ENCODE results near the gene RNF186. TPM values are rescaled to one million over a fixed set of nuclear protein-coding genes. Genes with fewer than 3 reads are reported as not detected.

The RNF186 gene
- polyA plus RNA-seq, 1 of the 3 experiments (the other 2 are of a cell fraction), result not detected

DNA sequence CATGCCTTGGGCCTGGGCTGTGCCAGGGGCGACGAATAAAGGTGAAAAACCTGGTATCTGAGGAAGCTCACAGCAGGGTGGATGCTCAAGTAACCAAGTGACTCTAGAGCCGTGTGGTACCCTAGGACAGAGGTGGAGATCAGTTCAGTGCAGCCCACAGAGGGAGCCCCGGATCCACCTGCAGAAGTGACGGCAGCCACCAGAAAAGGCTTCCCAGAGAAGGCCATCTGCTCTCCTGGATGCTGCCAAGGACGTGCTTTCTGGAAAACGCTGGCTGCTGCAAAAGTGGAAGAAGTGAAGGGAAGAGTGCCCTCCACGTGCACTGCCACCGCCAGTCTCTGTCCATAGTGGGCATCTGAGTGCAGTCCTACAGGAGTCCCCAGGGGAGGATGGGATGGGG lies 43.0 kb downstream of the RNF186 start:
- Histone ChIP-seq H3K9me2 (no peaks in the 10 kb centered on the region), H3K36me3 (replicated peaks in 1 of 2; ENCODE audit: control insufficient read depth in 1 of 2, insufficient read depth in 2 of 2, low read length in 1 of 2) (no peaks in the 10 kb centered on the region), H3K4me2 (no peak overlapping the region), H3K4me3 (ENCODE audit: low read depth in 2 of 2, low read length in 1 of 2) (no peak overlapping the region), H2AFZ (ENCODE audit: low read depth) (no peak overlapping the region), H4K20me1 (ENCODE audit: insufficient read depth) (no peaks in the 10 kb centered on the region), H3K27ac (ENCODE audit: low read depth in 2 of 2, low read length in 1 of 2) (no peak overlapping the region), H3K4me1 (ENCODE audit: control insufficient read depth in 1 of 2, insufficient read depth in 2 of 2, low read depth in 1 of 2, low read length in 1 of 2) (peaks cover 0 to 7% of the 10 kb centered on the region in 2 experiments; a peak in 1 of 4 replicates), H3K27me3 (ENCODE audit: insufficient read depth) (no peaks in the 10 kb centered on the region), H3K79me2 (ENCODE audit: insufficient read depth) (no peaks in the 10 kb centered on the region), H3K9me3 (no peaks in the 10 kb centered on the region), H3K9ac (no peak overlapping the region), H3F3A (replicated peaks; ENCODE audit: insufficient read depth) (no peaks in the 10 kb centered on the region)
- TF ChIP-seq RAD21 (IDR thresholded peaks at IDR 0.05; ENCODE audit: low read length) (no peak), MXI1 (IDR thresholded peaks at IDR 0.05; ENCODE audit: low read depth, low read length) (no peak), NRF1 (IDR thresholded peaks at IDR 0.05; ENCODE audit: low read depth, low read length) (no peak)
- WGBS (ENCODE audit: low lambda C conversion rate), result 83% methylated on average over 8 of the region's 9 CpGs
- no peak for DNase-seq
- ChIA-PET CTCF (interaction anchor here (1.0 to 1.3 kb wide), 2 partner anchors 11 kb away, joined by 3 to 4 read pairs; no protein-coding TSS in a partner anchor), POLR2A (no interaction called here)

DNA sequence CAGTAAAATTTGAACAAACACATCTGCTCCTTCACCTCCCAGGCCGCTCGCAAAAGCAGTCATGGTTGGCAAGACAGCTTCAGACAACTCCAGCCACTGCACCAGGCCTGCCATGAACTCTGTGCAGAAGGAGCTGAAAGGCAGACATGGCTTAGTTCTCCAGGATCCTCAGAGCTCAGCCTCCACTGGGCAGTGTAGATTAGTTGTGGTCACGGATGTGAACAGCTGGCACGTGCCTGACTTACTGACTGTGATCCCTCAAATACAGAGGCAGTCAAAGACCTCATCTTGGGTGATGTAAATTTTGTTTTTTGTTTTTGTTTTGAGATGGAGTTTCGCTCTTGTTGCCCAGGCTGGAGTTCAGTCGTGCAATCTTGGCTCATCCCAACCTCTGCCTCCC lies 43.7 kb downstream of the RNF186 start:
- Histone ChIP-seq H3K9me3 (no peaks in the 10 kb centered on the region), H3K36me3 (replicated peaks in 1 of 2; ENCODE audit: control insufficient read depth in 1 of 2, insufficient read depth in 2 of 2, low read length in 1 of 2) (no peaks in the 10 kb centered on the region), H3K4me2 (no peak overlapping the region), H3K4me3 (ENCODE audit: low read depth in 2 of 2, low read length in 1 of 2) (no peak overlapping the region), H3K27ac (ENCODE audit: low read depth in 2 of 2, low read length in 1 of 2) (no peak overlapping the region), H3K79me2 (ENCODE audit: insufficient read depth) (no peaks in the 10 kb centered on the region), H3K27me3 (ENCODE audit: insufficient read depth) (no peaks in the 10 kb centered on the region), H3K4me1 (ENCODE audit: control insufficient read depth in 1 of 2, insufficient read depth in 2 of 2, low read depth in 1 of 2, low read length in 1 of 2) (peaks cover 0 to 9% of the 10 kb centered on the region in 2 experiments; a peak in 1 of 4 replicates), H4K20me1 (ENCODE audit: insufficient read depth) (no peaks in the 10 kb centered on the region), H3F3A (replicated peaks; ENCODE audit: insufficient read depth) (no peaks in the 10 kb centered on the region), H3K9me2 (no peaks in the 10 kb centered on the region), H2AFZ (ENCODE audit: low read depth) (no peak overlapping the region), H3K9ac (no peak overlapping the region)
- TF ChIP-seq RCOR1 (IDR thresholded peaks at IDR 0.05; ENCODE audit: low read length) (no peak), JUND (IDR thresholded peaks at IDR 0.05) (no peak), MXI1 (IDR thresholded peaks at IDR 0.05; ENCODE audit: low read depth, low read length) (no peak), NRF1 (IDR thresholded peaks at IDR 0.05; ENCODE audit: low read depth, low read length) (no peak), NFIC (IDR thresholded peaks at IDR 0.05; ENCODE audit: borderline replicate concordance) (no peak), EP300 (IDR thresholded peaks at IDR 0.05; ENCODE audit: borderline replicate concordance in 1 of 2, low read depth in 1 of 2, low read length in 1 of 2) (no peak)
- TF ChIP-seq, protein P1, sequence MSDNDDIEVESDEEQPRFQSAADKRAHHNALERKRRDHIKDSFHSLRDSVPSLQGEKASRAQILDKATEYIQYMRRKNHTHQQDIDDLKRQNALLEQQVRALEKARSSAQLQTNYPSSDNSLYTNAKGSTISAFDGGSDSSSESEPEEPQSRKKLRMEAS (IDR thresholded peaks at IDR 0.05; ENCODE audit: low read depth), result no peak
- WGBS (ENCODE audit: low lambda C conversion rate), result 92% methylated on average over 4 of the region's 6 CpGs
- ChIA-PET POLR2A (no interaction called here), CTCF (interaction anchor here (1.1 to 2.4 kb wide), 4 partner anchors 10 to 60 kb away, joined by 3 to 10 read pairs (median 3); no protein-coding TSS in a partner anchor)
- no peak for DNase-seq

DNA sequence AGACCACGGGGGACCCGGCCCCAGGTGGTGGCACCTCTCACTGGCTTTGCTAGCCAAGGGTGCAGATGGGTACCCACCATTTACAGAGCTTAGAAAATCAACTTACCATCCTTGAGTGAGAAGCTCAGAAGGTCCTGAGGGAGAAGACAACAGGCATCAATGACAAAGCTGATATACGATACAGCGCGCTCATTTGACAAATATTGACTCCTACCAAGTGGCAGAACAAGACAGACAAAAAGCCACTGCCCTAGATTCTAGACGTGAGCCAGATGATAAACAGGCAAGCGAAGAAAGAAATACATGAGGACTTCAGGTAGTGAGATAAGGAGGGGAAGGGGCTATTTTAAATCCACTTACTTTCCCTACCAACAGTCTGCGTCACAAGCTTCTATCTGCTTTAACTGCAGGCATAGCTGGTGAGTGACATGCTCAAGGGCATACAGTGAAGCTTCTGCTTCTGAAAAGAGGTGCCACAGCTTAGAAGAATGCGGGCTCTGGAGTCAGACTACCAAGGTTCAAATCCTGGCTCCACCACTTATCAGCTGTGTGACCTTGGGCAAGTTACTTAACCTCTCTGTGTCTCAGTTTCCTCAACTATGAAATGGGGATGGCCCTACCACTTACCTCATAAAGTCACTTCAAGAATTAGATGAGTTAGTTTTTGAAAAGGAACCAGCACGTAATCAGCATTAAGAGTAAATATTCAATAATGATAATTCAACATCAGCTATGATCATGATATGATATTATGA lies 44.5 kb downstream of the RNF186 start:
- peaks cover 6% of the 10 kb centered on the region for H3F3A ChIP-seq (replicated peaks; ENCODE audit: insufficient read depth)
- no peak overlapping the region for H3K4me3 ChIP-seq (ENCODE audit: low read depth in 2 of 2, low read length in 1 of 2)
- ChIA-PET POLR2A (no interaction called here), CTCF (interaction anchor here (1.1 to 2.4 kb wide), 5 partner anchors 9 to 107 kb away, joined by 3 to 10 read pairs (median 3); no protein-coding TSS in a partner anchor)
- no peaks in the 10 kb centered on the region for H3K9me2 ChIP-seq
- no peak overlapping the region for H2AFZ ChIP-seq (ENCODE audit: low read depth)
- peaks cover 0 to 16% of the 10 kb centered on the region in 2 experiments; a peak in 1 of 4 replicates for H3K4me1 ChIP-seq (ENCODE audit: control insufficient read depth in 1 of 2, insufficient read depth in 2 of 2, low read depth in 1 of 2, low read length in 1 of 2)
- no peak overlapping the region for H3K4me2 ChIP-seq
- H3K9ac ChIP-seq, result no peak overlapping the region
- no peaks in the 10 kb centered on the region for H3K9me3 ChIP-seq
- H3K27me3 ChIP-seq (ENCODE audit: insufficient read depth), result no peaks in the 10 kb centered on the region
- no peaks in the 10 kb centered on the region for H3K36me3 ChIP-seq (replicated peaks in 1 of 2; ENCODE audit: control insufficient read depth in 1 of 2, insufficient read depth in 2 of 2, low read length in 1 of 2)
- no peaks in the 10 kb centered on the region for H3K79me2 ChIP-seq (ENCODE audit: insufficient read depth)
- no peak overlapping the region for H3K27ac ChIP-seq (ENCODE audit: low read depth in 2 of 2, low read length in 1 of 2)
- no peak for DNase-seq
- 79% methylated on average over 10 of the region's 10 CpGs for WGBS (ENCODE audit: low lambda C conversion rate)
- no peaks in the 10 kb centered on the region for H4K20me1 ChIP-seq (ENCODE audit: insufficient read depth)
- TF ChIP-seq SMC3 (IDR thresholded peaks at IDR 0.05; ENCODE audit: low read depth, low read length), result no peak
- no peak for TF ChIP-seq TCF12 (IDR thresholded peaks at IDR 0.05)
- TF ChIP-seq NRF1 (IDR thresholded peaks at IDR 0.05; ENCODE audit: low read depth, low read length), result no peak
- no peak for TF ChIP-seq YY1 (IDR thresholded peaks at IDR 0.05; ENCODE audit: low read depth)
- no peak for TF ChIP-seq EP300 (IDR thresholded peaks at IDR 0.05; ENCODE audit: borderline replicate concordance in 1 of 2, low read depth in 1 of 2, low read length in 1 of 2)
- TF ChIP-seq TAF1 (IDR thresholded peaks at IDR 0.05; ENCODE audit: borderline replicate concordance, low read depth, low read length), result no peak
- no peak for TF ChIP-seq CHD2 (IDR thresholded peaks at IDR 0.05; ENCODE audit: low read length, partially characterized antibody)
- no peak for TF ChIP-seq RCOR1 (IDR thresholded peaks at IDR 0.05; ENCODE audit: low read length)
- no peak for TF ChIP-seq GABPA (IDR thresholded peaks at IDR 0.05; ENCODE audit: low read depth)
- no peak for TF ChIP-seq EZH2phosphoT487 (IDR thresholded peaks at IDR 0.05; ENCODE audit: borderline replicate concordance, low read depth)
- TF ChIP-seq, protein P2, sequence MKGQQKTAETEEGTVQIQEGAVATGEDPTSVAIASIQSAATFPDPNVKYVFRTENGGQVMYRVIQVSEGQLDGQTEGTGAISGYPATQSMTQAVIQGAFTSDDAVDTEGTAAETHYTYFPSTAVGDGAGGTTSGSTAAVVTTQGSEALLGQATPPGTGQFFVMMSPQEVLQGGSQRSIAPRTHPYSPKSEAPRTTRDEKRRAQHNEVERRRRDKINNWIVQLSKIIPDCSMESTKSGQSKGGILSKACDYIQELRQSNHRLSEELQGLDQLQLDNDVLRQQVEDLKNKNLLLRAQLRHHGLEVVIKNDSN (IDR thresholded peaks at IDR 0.05; ENCODE audit: borderline replicate concordance, low read depth), result no peak
- no peak for TF ChIP-seq MEF2A (IDR thresholded peaks at IDR 0.05; ENCODE audit: borderline replicate concordance, low read depth)
- TF ChIP-seq, protein P3, sequence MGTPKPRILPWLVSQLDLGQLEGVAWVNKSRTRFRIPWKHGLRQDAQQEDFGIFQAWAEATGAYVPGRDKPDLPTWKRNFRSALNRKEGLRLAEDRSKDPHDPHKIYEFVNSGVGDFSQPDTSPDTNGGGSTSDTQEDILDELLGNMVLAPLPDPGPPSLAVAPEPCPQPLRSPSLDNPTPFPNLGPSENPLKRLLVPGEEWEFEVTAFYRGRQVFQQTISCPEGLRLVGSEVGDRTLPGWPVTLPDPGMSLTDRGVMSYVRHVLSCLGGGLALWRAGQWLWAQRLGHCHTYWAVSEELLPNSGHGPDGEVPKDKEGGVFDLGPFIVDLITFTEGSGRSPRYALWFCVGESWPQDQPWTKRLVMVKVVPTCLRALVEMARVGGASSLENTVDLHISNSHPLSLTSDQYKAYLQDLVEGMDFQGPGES (IDR thresholded peaks at IDR 0.05; ENCODE audit: low read depth, low read length), result no peak
- no peak for TF ChIP-seq NFIC (IDR thresholded peaks at IDR 0.05; ENCODE audit: borderline replicate concordance)

Data from SK-N-SH (cell line).